Osteoblast (primary cell): ENCODE results near the gene APLP1. TPM values are rescaled to one million over a fixed set of nuclear protein-coding genes. Genes with fewer than 3 reads are reported as not detected.
"Not testable (repeated sequence)": the region's sequence is repeated elsewhere in the genome, so short reads cannot be mapped to it uniquely, and the experiment has no call there.

Experiments used
- DNase-seq: peaks from one replicate; pipeline ENCODE4 v3.0.0; 2011; ENCODE audit warnings: low spot score, mixed read lengths; ENCODE audit not compliant: insufficient read length; ENCODE audit errors: missing footprints
- H2AFZ ChIP-seq: 2 replicates; pipeline ENCODE4 v1.6.0; 2011; ENCODE audit warnings: mild to moderate bottlenecking, low read length
- H3K27ac ChIP-seq: 2 replicates; pipeline ENCODE4 v1.5.1; 2011; ENCODE audit warnings: mild to moderate bottlenecking, low read depth, low read length, moderate library complexity
- H3K27me3 ChIP-seq: 2 replicates; pipeline ENCODE4 v1.6.0; 2012; ENCODE audit warnings: mild to moderate bottlenecking, control low read depth, inconsistent platforms, low read length, moderate library complexity; ENCODE audit not compliant: insufficient read depth
- H3K36me3 ChIP-seq: 2 replicates; pipeline ENCODE4 v1.5.1; 2011; ENCODE audit warnings: mild to moderate bottlenecking, low read length, control low read depth, moderate library complexity; ENCODE audit not compliant: insufficient read depth
- H3K4me1 ChIP-seq: 2 replicates; pipeline ENCODE4 v1.5.1; 2011; ENCODE audit warnings: mild to moderate bottlenecking, low read length, control low read depth, moderate library complexity; ENCODE audit not compliant: insufficient read depth
- H3K4me2 ChIP-seq: 2 replicates; pipeline ENCODE4 v1.6.0; 2011; ENCODE audit warnings: mild to moderate bottlenecking, low read length; ENCODE audit not compliant: insufficient read depth
- H3K4me3 ChIP-seq: fragments of 200-600 bp; sonication (generic); 3 replicates; pipeline ENCODE4 v1.5.1; 2012; ENCODE audit warnings: mild to moderate bottlenecking, low read length, inconsistent platforms; ENCODE audit not compliant: insufficient read depth
- H3K79me2 ChIP-seq: 2 replicates; pipeline ENCODE4 v1.6.0; 2012; ENCODE audit warnings: mild to moderate bottlenecking, low read length, control low read depth, inconsistent platforms; ENCODE audit not compliant: insufficient read depth
- H3K9me3 ChIP-seq: 2 replicates; pipeline ENCODE4 v1.5.1; 2011; ENCODE audit warnings: low read depth, low read length, control low read depth
- H4K20me1 ChIP-seq: 2 replicates; pipeline ENCODE4 v1.6.0; 2012; ENCODE audit warnings: mild to moderate bottlenecking, low read length, control low read depth; ENCODE audit not compliant: insufficient read depth
- CTCF ChIP-seq: IDR thresholded peaks from 2 replicates; pipeline ENCODE4 v1.5.1; 2011; ENCODE audit warnings: mild to moderate bottlenecking, low read depth, low read length, moderate library complexity; ENCODE audit errors: extremely low read depth
- total RNA-seq: library from RNA; depleted of rRNA; stranded (reverse); fragments of >200 nt; gene quantifications from 2 replicates; pipeline ENCODE4 v1.2.3, GENCODE V29; 2012

The APLP1 gene
- total RNA-seq, 1 donor = 3.6 TPM

GRCh38 chr19:35890113-35890650 is 21.8 kb downstream of the APLP1 start:
- H3K79me2 ChIP-seq = no peaks in the 10 kb centered on the region
- H3K36me3 ChIP-seq = peaks cover 51% of the 10 kb centered on the region
- no peak overlapping the region for H3K4me2 ChIP-seq
- no peak overlapping the region for H2AFZ ChIP-seq
- H3K4me3 ChIP-seq = no peak overlapping the region
- TF ChIP-seq CTCF = no peak
- H3K4me1 ChIP-seq = no peaks in the 10 kb centered on the region
- no peak overlapping the region for H3K27ac ChIP-seq
- no peaks in the 10 kb centered on the region for H3K9me3 ChIP-seq
- H3K27me3 ChIP-seq = no peaks in the 10 kb centered on the region
- peak; percentile 76 for DNase-seq
- no peaks in the 10 kb centered on the region for H4K20me1 ChIP-seq

GRCh38 chr19:35891819-35892218 is 23.4 kb downstream of the APLP1 start:
- H2AFZ ChIP-seq, H3K27ac ChIP-seq, H3K79me2 ChIP-seq, H3K4me1 ChIP-seq, DNase-seq, H3K27me3 ChIP-seq, H4K20me1 ChIP-seq, H3K9me3 ChIP-seq, H3K4me3 ChIP-seq, H3K4me2 ChIP-seq: not testable (repeated sequence)
- peaks cover 62% of the 10 kb centered on the region for H3K36me3 ChIP-seq

- no peak for DNase-seq
- no peak overlapping the region for H2AFZ ChIP-seq
- H3K4me1 ChIP-seq = no peaks in the 10 kb centered on the region
- no peak for TF ChIP-seq CTCF
- H4K20me1 ChIP-seq = no peaks in the 10 kb centered on the region
- no peaks in the 10 kb centered on the region for H3K27me3 ChIP-seq
- H3K9me3 ChIP-seq = no peaks in the 10 kb centered on the region
- no peak overlapping the region for H3K4me2 ChIP-seq
- H3K36me3 ChIP-seq = peaks cover 46% of the 10 kb centered on the region
- H3K79me2 ChIP-seq = peaks cover 21% of the 10 kb centered on the region
- no peak overlapping the region for H3K27ac ChIP-seq
- no peak overlapping the region for H3K4me3 ChIP-seq
These were observed 26.0 kb downstream of the APLP1 start for GRCh38 chr19:35894342-35894741.

- H4K20me1 ChIP-seq = no peaks in the 10 kb centered on the region
- H2AFZ ChIP-seq = no peak overlapping the region
- no peak for TF ChIP-seq CTCF
- peaks cover 21% of the 10 kb centered on the region for H3K79me2 ChIP-seq
- H3K27me3 ChIP-seq = no peaks in the 10 kb centered on the region
- no peak overlapping the region for H3K4me2 ChIP-seq
- peak; percentile 9 for DNase-seq
- H3K36me3 ChIP-seq = peaks cover 30% of the 10 kb centered on the region
- no peaks in the 10 kb centered on the region for H3K9me3 ChIP-seq
- H3K4me1 ChIP-seq = peaks cover 4% of the 10 kb centered on the region
- no peak overlapping the region for H3K27ac ChIP-seq
- no peak overlapping the region for H3K4me3 ChIP-seq
These were observed 27.7 kb downstream of the APLP1 start for GRCh38 chr19:35895911-35896642.
